Kidney (tissue), 14 donors: ENCODE results near the gene TTC7B. TPM values are rescaled to one million over a fixed set of nuclear protein-coding genes. Genes with fewer than 3 reads are reported as not detected.

ENCODE experiments used
- DNase-seq, 5 donors: peaks; one replicate each; pipeline ENCODE4 v3.0.0-alpha.2; 2013 to 2020
- FAIRE-seq: peaks from 2 replicates; lab custom pipeline; 2012; peaks lifted over from hg19 to GRCh38; lab: Jason Lieb, UNC
- H3K27ac ChIP-seq, 2 donors: one replicate each; pipeline ENCODE4 v1.7.0; 2013; ENCODE audit warnings: low read depth in 2 of 2, low read length in 2 of 2, inconsistent platforms in 1 of 2
- H3K27me3 ChIP-seq: one replicate; pipeline ENCODE4 v1.7.1; 2013; ENCODE audit warnings: low read length, inconsistent platforms; ENCODE audit not compliant: control insufficient read depth, insufficient read depth
- H3K36me3 ChIP-seq, 3 donors: one replicate each; pipeline versions ENCODE4 v1.7.0 to v1.7.1; 2013; ENCODE audit warnings: low read length in 3 of 3, control low read depth in 1 of 3, inconsistent platforms in 1 of 3; ENCODE audit not compliant: insufficient read depth in 3 of 3, control insufficient read depth in 2 of 3
- H3K4me1 ChIP-seq, 3 donors: one replicate each; pipeline versions ENCODE4 v1.7.0 to v1.7.1; 2013; ENCODE audit warnings: low read length in 3 of 3, inconsistent platforms in 1 of 3, low read depth in 1 of 3; ENCODE audit not compliant: control insufficient read depth in 2 of 3, insufficient read depth in 2 of 3
- H3K4me3 ChIP-seq, 3 donors: one replicate each; pipeline versions ENCODE4 v1.7.0 to v1.8.1; 2013; ENCODE audit warnings: low read length in 3 of 3, control low read depth in 1 of 3, inconsistent platforms in 1 of 3
- H3K9ac ChIP-seq, 3 donors: one replicate each; pipeline versions ENCODE4 v1.7.0 to v1.7.1; 2013; ENCODE audit warnings: low read length in 3 of 3, control low read depth in 1 of 3, inconsistent platforms in 1 of 3
- H3K9me3 ChIP-seq, 3 donors: one replicate each; pipeline versions ENCODE4 v1.7.0 to v1.7.1; 2013; ENCODE audit warnings: low read length in 3 of 3, control low read depth in 1 of 3, inconsistent platforms in 1 of 3; ENCODE audit not compliant: control insufficient read depth in 2 of 3, insufficient read depth in 1 of 3
- intact Hi-C: fragments of 100-400 bp; cut with DNase I; formaldehyde crosslinking; loops from one replicate; pipeline ENCODE4 v1.11.1; 2022
- polyA plus RNA-seq: library from polyadenylated mRNA; stranded (reverse); fragments of 350-450 nt; fragmentation: Illumina TruSeq; extraction: RNeasy Lipid Tissue Mini Kit (QIAGEN cat#74804); gene quantifications from one replicate; pipeline ENCODE4 v1.2.3, GENCODE V29; 2014; ENCODE audit warnings: low read depth, low replicate concordance; ENCODE audit not compliant: insufficient read depth
- total RNA-seq: library from RNA; stranded (reverse); fragmentation: NEBNext Ultra II Directional; extraction: Animal tissue kit (Norgen Biotek cat#: 25700); gene quantifications from one replicate; pipeline ENCODE4 v1.2.1, GENCODE V29; 2021
- TF ChIP-seq, protein P1 (sequence below): IDR thresholded peaks from 3 replicates; pipeline ENCODE4 v1.5.1; 2012; ENCODE audit warnings: mild to moderate bottlenecking, moderate library complexity, borderline replicate concordance; ENCODE audit not compliant: insufficient read depth; ENCODE audit errors: extremely low read depth
- donor health status: control.
- donor health status: control.
- donor health status: control.
- donor health status: control.
- donor health status: control.
- donor health status: DM: yes; HTN: yes; CAD: no.
- donor health status: Normal renal cell carcinoma (clear cell type).

The TTC7B gene
- total and polyA plus RNA-seq, 2 donors from 2014 or later, result 23.4 to 48.3 TPM

GRCh38 chr14:90579088-90579487, 237.1 kb downstream of the TTC7B start:
- DNase-seq, result no peak
- peaks cover 0 to 7% (median 2%) of the 10 kb centered on the region in 3 donors for H3K36me3 ChIP-seq
- H3K4me3 ChIP-seq, result no peak overlapping the region
- intact Hi-C loops, result no loop called here
- no peaks in the 10 kb centered on the region for H3K4me1 ChIP-seq
- no peaks in the 10 kb centered on the region for H3K9me3 ChIP-seq
- TF ChIP-seq, protein P1, sequence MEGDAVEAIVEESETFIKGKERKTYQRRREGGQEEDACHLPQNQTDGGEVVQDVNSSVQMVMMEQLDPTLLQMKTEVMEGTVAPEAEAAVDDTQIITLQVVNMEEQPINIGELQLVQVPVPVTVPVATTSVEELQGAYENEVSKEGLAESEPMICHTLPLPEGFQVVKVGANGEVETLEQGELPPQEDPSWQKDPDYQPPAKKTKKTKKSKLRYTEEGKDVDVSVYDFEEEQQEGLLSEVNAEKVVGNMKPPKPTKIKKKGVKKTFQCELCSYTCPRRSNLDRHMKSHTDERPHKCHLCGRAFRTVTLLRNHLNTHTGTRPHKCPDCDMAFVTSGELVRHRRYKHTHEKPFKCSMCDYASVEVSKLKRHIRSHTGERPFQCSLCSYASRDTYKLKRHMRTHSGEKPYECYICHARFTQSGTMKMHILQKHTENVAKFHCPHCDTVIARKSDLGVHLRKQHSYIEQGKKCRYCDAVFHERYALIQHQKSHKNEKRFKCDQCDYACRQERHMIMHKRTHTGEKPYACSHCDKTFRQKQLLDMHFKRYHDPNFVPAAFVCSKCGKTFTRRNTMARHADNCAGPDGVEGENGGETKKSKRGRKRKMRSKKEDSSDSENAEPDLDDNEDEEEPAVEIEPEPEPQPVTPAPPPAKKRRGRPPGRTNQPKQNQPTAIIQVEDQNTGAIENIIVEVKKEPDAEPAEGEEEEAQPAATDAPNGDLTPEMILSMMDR, result no peak
- H3K9ac ChIP-seq, result no peak overlapping the region
- no peaks in the 10 kb centered on the region for H3K27me3 ChIP-seq
- no peak overlapping the region for H3K27ac ChIP-seq
- FAIRE-seq, result no peak

DNA sequence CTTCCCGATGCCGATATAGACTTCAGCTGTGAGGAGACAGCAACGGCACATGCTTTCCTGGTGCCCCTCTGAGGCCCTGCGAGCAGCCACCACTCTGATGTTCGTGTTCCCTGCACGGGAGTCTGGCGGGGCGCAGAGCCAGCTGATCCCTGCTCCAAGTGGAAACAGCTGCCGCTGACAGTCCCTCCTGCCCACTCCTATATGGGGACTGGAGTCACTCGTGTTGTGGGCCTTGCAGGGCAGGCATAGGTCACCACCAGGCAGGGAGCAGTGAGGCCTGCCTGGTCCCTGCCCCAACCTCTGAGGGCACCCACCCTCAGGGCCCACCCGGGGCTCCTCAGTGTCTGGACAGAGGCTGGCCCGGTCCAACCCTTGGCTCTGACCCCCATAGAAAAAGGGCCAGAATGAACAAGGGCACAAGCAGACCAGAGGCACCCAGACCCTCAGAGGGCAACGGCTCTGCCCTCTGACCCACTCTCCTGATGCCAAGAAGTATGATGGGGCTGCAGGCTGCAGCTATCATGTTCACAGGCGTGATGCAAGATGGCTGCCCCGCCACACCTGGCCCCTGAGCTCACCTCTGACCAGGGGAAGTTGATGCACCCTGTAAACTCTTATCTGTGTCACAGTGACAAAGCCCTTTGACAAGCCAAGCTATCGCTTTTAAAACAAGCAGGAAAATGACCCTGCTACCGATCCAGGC, 237.8 kb downstream of the TTC7B start:
- no peaks in the 10 kb centered on the region for H3K4me1 ChIP-seq
- no peaks in the 10 kb centered on the region for H3K9me3 ChIP-seq
- H3K36me3 ChIP-seq, result peaks cover 0 to 7% (median 2%) of the 10 kb centered on the region in 3 donors
- no peaks in the 10 kb centered on the region for H3K27me3 ChIP-seq
- TF ChIP-seq, protein P1, result no peak
- DNase-seq, result no peak
- intact Hi-C loops, result no loop called here
- no peak overlapping the region for H3K4me3 ChIP-seq
- no peak for FAIRE-seq
- H3K9ac ChIP-seq, result no peak overlapping the region
- H3K27ac ChIP-seq, result no peak overlapping the region

GRCh38 chr14:90577661-90578282, 238.5 kb downstream of the TTC7B start:
- Histone ChIP-seq H3K4me3 (no peak overlapping the region), H3K27ac (no peak overlapping the region), H3K4me1 (no peaks in the 10 kb centered on the region), H3K9ac (no peak overlapping the region), H3K27me3 (no peaks in the 10 kb centered on the region), H3K9me3 (no peaks in the 10 kb centered on the region), H3K36me3 (peaks cover 0 to 7% (median 2%) of the 10 kb centered on the region in 3 donors)
- DNase-seq, result no peak
- FAIRE-seq, result no peak
- TF ChIP-seq, protein P1, result no peak
- intact Hi-C loops, result no loop called here
